Astrocyte (in vitro differentiated cells and primary cell): ENCODE data around the gene SCUBE1. TPM values are rescaled to one million over a fixed set of nuclear protein-coding genes. Genes with fewer than 3 reads are reported as not detected.

Source experiments
- DNase-seq: peaks from one replicate; pipeline ENCODE4 v3.0.0-alpha.2; 2010; ENCODE audit warnings: low read depth
- FAIRE-seq: peaks from 2 replicates; lab custom pipeline; 2011; peaks lifted over from hg19 to GRCh38; lab: Jason Lieb, UNC
- H2AFZ ChIP-seq: 2 replicates; pipeline ENCODE4 v1.6.0; 2012; ENCODE audit warnings: low read depth, low read length, inconsistent platforms
- H3K27ac ChIP-seq: 2 replicates; pipeline ENCODE4 v1.5.1; 2011; ENCODE audit warnings: low read depth, low read length, inconsistent platforms
- H3K27me3 ChIP-seq: 2 replicates; pipeline ENCODE4 v1.6.0; 2011; ENCODE audit warnings: low read length, inconsistent platforms; ENCODE audit not compliant: insufficient read depth
- H3K36me3 ChIP-seq: 2 replicates; pipeline ENCODE4 v1.5.1; 2011; ENCODE audit warnings: low read length, inconsistent platforms; ENCODE audit not compliant: insufficient read depth
- H3K4me1 ChIP-seq: 2 replicates; pipeline ENCODE4 v1.5.1; 2011; ENCODE audit warnings: low read length, inconsistent platforms; ENCODE audit not compliant: insufficient read depth
- H3K4me2 ChIP-seq: 2 replicates; pipeline ENCODE4 v1.6.0; 2012; ENCODE audit warnings: low read length, inconsistent platforms
- H3K4me3 ChIP-seq: 2 replicates; pipeline ENCODE4 v1.5.1; 2011; ENCODE audit warnings: low read depth, mild to moderate bottlenecking, low read length, inconsistent platforms; ENCODE audit not compliant: insufficient read depth
- H3K79me2 ChIP-seq: 2 replicates; pipeline ENCODE4 v1.6.0; 2012; ENCODE audit warnings: mild to moderate bottlenecking, low read length, inconsistent platforms; ENCODE audit not compliant: insufficient read depth
- H3K9ac ChIP-seq: 2 replicates; pipeline ENCODE4 v1.6.0; 2012; ENCODE audit warnings: mild to moderate bottlenecking, low read length, inconsistent platforms
- H3K9me3 ChIP-seq: 2 replicates; pipeline ENCODE4 v1.5.1; 2012; ENCODE audit warnings: low read depth, mild to moderate bottlenecking, low read length, inconsistent platforms; ENCODE audit not compliant: insufficient read depth
- H4K20me1 ChIP-seq: 2 replicates; pipeline ENCODE4 v1.6.0; 2012; ENCODE audit warnings: low read length, inconsistent platforms; ENCODE audit not compliant: insufficient read depth
- H3K27ac Mint-ChIP-seq: one replicate; pipeline ENCODE4 v1.8.0; 2021; ENCODE audit warnings: mild to moderate bottlenecking, mixed read lengths; ENCODE audit not compliant: unreplicated experiment
- H3K27me3 Mint-ChIP-seq: one replicate; pipeline ENCODE4 v1.8.0; 2021; ENCODE audit warnings: low read depth, mixed read lengths; ENCODE audit not compliant: unreplicated experiment
- H3K36me3 Mint-ChIP-seq: one replicate; pipeline ENCODE4 v1.8.0; 2021; ENCODE audit warnings: low read depth, mixed read lengths; ENCODE audit not compliant: unreplicated experiment
- H3K4me1 Mint-ChIP-seq: one replicate; pipeline ENCODE4 v1.8.0; 2021; ENCODE audit warnings: low read depth, mixed read lengths; ENCODE audit not compliant: unreplicated experiment
- H3K4me3 Mint-ChIP-seq: one replicate; pipeline ENCODE4 v1.8.0; 2021; ENCODE audit warnings: mild to moderate bottlenecking, moderate library complexity, mixed read lengths; ENCODE audit not compliant: unreplicated experiment
- H3K9me3 Mint-ChIP-seq: one replicate; pipeline ENCODE4 v1.8.0; 2021; ENCODE audit warnings: mild to moderate bottlenecking, mixed read lengths; ENCODE audit not compliant: unreplicated experiment
- CTCF ChIP-seq: IDR thresholded peaks from 2 replicates; pipeline ENCODE4 v1.5.1; 2011; ENCODE audit warnings: low read depth, mild to moderate bottlenecking, inconsistent platforms, low read length, moderate library complexity; ENCODE audit not compliant: insufficient read depth
- EZH2 ChIP-seq: IDR thresholded peaks from 2 replicates; pipeline ENCODE4 v1.6.1; 2012; ENCODE audit warnings: mild to moderate bottlenecking, low read length, inconsistent platforms; ENCODE audit not compliant: insufficient read depth
- total RNA-seq: library from RNA; stranded (reverse); gene quantifications from 2 replicates; pipeline ENCODE4 v1.2.1, GENCODE V29; 2021

Gene SCUBE1
- total RNA-seq, 1 donor from 2014 or later: 0.07 TPM

DNA sequence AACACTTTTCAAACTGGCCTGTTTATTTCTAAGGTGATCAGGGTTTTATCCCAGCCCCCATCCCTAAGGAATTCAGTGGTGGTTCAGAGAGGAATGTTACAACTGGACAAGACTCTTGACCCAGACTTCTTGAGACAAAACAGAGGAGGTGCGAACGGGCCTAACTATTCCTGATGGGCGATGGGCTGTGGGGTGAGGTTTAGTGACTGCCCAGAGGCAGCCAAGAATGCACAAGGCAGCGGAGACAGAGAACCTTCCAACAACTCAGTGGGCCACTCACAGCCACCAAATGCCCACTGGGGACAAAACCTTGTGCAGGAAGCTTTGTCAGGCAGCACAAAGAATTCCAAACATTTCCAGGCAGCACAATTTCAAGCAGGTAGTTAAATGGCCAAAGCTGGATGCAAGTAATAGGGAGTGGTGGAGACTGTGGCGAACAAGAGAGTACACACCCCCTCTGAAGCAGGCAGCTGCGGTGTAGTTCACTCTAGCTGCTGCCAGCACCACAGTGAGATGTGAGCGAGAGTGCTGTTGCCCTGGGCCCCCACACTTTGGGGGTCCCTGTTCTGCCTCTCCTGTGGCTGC lies 29.2 kb downstream of the SCUBE1 start:
- Histone ChIP-seq H3K4me2 (no peak overlapping the region), H3K9ac (no peak overlapping the region)
- peaks cover 1% of the 10 kb centered on the region for H3K9me3 Mint-ChIP-seq

DNA sequence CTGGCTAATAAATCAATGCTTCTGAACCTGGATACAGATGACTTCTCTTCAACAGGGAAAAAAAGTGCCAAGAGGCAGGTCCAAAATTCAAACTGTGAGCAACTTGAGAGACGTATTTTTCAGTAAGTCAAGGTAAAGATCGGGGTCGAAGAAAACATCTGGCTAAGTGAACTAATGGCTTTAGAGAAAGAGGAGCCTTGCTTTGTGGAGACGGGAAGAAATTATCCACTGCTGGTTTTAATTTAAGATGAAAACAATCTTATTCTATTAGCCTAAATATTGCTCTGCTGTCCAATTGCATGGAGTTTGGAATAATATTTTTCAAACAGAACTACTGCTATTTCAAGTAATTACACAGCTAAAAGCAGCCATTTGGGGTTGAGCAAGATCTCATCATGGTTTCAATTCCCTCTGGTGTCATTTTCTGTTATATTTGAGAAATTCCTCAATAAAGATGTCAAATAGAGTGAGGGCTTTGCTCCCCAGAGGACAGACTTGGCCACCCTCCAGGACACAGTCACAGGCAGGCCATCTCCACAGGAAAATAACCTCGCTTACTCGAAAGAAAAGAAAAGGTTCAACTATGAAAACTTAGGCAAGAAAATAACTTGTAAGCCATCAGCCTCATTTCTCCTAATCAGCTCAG lies 29.8 kb downstream of the SCUBE1 start:
- Mint-ChIP-seq H3K9me3 (peaks cover 1% of the 10 kb centered on the region), H3K4me3 (no peak overlapping the region), H3K27ac (peak overlapping the region; percentile 41), H3K27me3 (peaks cover 46% of the 10 kb centered on the region), H3K4me1 (peaks cover 12% of the 10 kb centered on the region), H3K36me3 (no peaks in the 10 kb centered on the region)
- Histone ChIP-seq H3K4me3 (no peak overlapping the region), H3K4me2 (no peak overlapping the region), H4K20me1 (no peaks in the 10 kb centered on the region), H3K4me1 (no peaks in the 10 kb centered on the region), H3K27me3 (peaks cover 18% of the 10 kb centered on the region), H2AFZ (no peak overlapping the region), H3K79me2 (no peaks in the 10 kb centered on the region), H3K27ac (no peak overlapping the region), H3K9ac (no peak overlapping the region), H3K36me3 (no peaks in the 10 kb centered on the region), H3K9me3 (no peaks in the 10 kb centered on the region)
- TF ChIP-seq EZH2: no peak
- TF ChIP-seq CTCF: no peak
- no peak for DNase-seq
- no peak for FAIRE-seq

More for the DNA sequence above, 29.2 kb downstream of the SCUBE1 start:
- H3K4me3 ChIP-seq: no peak overlapping the region
- DNase-seq: no peak
- H3K79me2 ChIP-seq: no peaks in the 10 kb centered on the region
- no peaks in the 10 kb centered on the region for H3K36me3 Mint-ChIP-seq
- H3K9me3 ChIP-seq: no peaks in the 10 kb centered on the region
- no peak overlapping the region for H3K27ac ChIP-seq
- no peaks in the 10 kb centered on the region for H4K20me1 ChIP-seq
- no peak overlapping the region for H3K4me3 Mint-ChIP-seq
- no peak overlapping the region for H2AFZ ChIP-seq
- no peak for TF ChIP-seq CTCF
- TF ChIP-seq EZH2: no peak
- FAIRE-seq: no peak
- H3K4me1 ChIP-seq: no peaks in the 10 kb centered on the region
- H3K27me3 ChIP-seq: peaks cover 18% of the 10 kb centered on the region
- peaks cover 45% of the 10 kb centered on the region for H3K27me3 Mint-ChIP-seq
- peaks cover 12% of the 10 kb centered on the region for H3K4me1 Mint-ChIP-seq
- H3K27ac Mint-ChIP-seq: peak overlapping the region; percentile 41
- H3K36me3 ChIP-seq: no peaks in the 10 kb centered on the region

DNA sequence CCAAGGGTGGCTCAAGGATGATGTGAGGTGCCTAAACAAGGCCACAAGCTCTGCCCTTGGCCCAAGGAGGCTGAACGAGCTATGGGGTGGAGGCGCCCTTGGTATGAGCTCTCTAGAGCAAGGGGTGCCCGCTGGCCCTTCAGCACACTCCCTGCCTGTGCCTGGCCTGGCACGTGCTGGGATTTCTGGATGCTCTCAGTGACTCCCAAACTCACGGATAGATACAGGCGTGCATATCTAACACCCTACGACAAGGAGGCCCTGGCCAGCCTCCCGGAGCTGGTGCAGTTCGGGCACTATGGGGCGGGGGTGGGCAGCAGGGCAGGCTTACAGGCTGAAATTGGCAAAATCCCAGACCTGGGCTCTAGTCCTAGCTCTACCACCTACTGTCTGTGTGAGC lies 30.6 kb downstream of the SCUBE1 start:
- H4K20me1 ChIP-seq: no peaks in the 10 kb centered on the region
- no peak overlapping the region for H3K4me2 ChIP-seq
- peaks cover 21% of the 10 kb centered on the region for H3K27me3 ChIP-seq
- no peak for FAIRE-seq
- H3K36me3 Mint-ChIP-seq: no peaks in the 10 kb centered on the region
- TF ChIP-seq CTCF (no peak), EZH2 (no peak)
- H2AFZ ChIP-seq: no peak overlapping the region
- H3K36me3 ChIP-seq: no peaks in the 10 kb centered on the region
- no peaks in the 10 kb centered on the region for H3K4me1 ChIP-seq
- DNase-seq: no peak
- peaks cover 1% of the 10 kb centered on the region for H3K9me3 Mint-ChIP-seq
- peaks cover 12% of the 10 kb centered on the region for H3K4me1 Mint-ChIP-seq
- H3K9ac ChIP-seq: no peak overlapping the region
- no peak overlapping the region for H3K27ac Mint-ChIP-seq
- no peaks in the 10 kb centered on the region for H3K9me3 ChIP-seq
- no peaks in the 10 kb centered on the region for H3K79me2 ChIP-seq
- H3K4me3 Mint-ChIP-seq: no peak overlapping the region
- H3K27me3 Mint-ChIP-seq: peaks cover 45% of the 10 kb centered on the region
- no peak overlapping the region for H3K4me3 ChIP-seq
- no peak overlapping the region for H3K27ac ChIP-seq
